ENCODE measurements around the gene NIT2.

Gene NIT2

GRCh38 chr3:100403362-100404249 is 69.0 kb downstream of the NIT2 start:
- TF ChIP-seq CEBPB (IDR thresholded peaks at IDR 0.05) (no peak), FOXM1 (IDR thresholded peaks at IDR 0.05; ENCODE audit: borderline replicate concordance, low read depth) (no peak), TAF1 (IDR thresholded peaks at IDR 0.05; ENCODE audit: low read depth) (no peak), EP300 (IDR thresholded peaks at IDR 0.05; ENCODE audit: borderline replicate concordance) (no peak), TCF12 (IDR thresholded peaks at IDR 0.05; ENCODE audit: low read depth) (no peak), REST (IDR thresholded peaks at IDR 0.05; ENCODE audit: low read depth) (no peak), RAD21 (IDR thresholded peaks at IDR 0.05; ENCODE audit: low read depth) (no peak), TEAD4 (IDR thresholded peaks at IDR 0.05) (no peak), USF1 (IDR thresholded peaks at IDR 0.05) (no peak), MAX (IDR thresholded peaks at IDR 0.05) (no peak), EGR1 (IDR thresholded peaks at IDR 0.05) (no peak), NFIC (IDR thresholded peaks at IDR 0.05) (no peak), ZBTB7A (IDR thresholded peaks at IDR 0.05; ENCODE audit: low read depth) (no peak), CREB1 (IDR thresholded peaks at IDR 0.05; ENCODE audit: low read depth) (no peak), YY1 (IDR thresholded peaks at IDR 0.05; ENCODE audit: low read depth) (no peak)

GRCh38 chr3:100404250-100404548 is 69.6 kb downstream of the NIT2 start:
- TF ChIP-seq YY1 (IDR thresholded peaks at IDR 0.05; ENCODE audit: low read depth) (no peak), NFIC (IDR thresholded peaks at IDR 0.05) (no peak), USF1 (IDR thresholded peaks at IDR 0.05) (no peak), FOXM1 (IDR thresholded peaks at IDR 0.05; ENCODE audit: borderline replicate concordance, low read depth) (no peak), ZBTB7A (IDR thresholded peaks at IDR 0.05; ENCODE audit: low read depth) (no peak), RAD21 (IDR thresholded peaks at IDR 0.05; ENCODE audit: low read depth) (no peak), TAF1 (IDR thresholded peaks at IDR 0.05; ENCODE audit: low read depth) (no peak), EP300 (IDR thresholded peaks at IDR 0.05; ENCODE audit: borderline replicate concordance) (no peak), CEBPB (IDR thresholded peaks at IDR 0.05) (no peak), TCF12 (IDR thresholded peaks at IDR 0.05; ENCODE audit: low read depth) (no peak), TEAD4 (IDR thresholded peaks at IDR 0.05) (no peak), CREB1 (IDR thresholded peaks at IDR 0.05; ENCODE audit: low read depth) (no peak), MAX (IDR thresholded peaks at IDR 0.05) (no peak), REST (IDR thresholded peaks at IDR 0.05; ENCODE audit: low read depth) (no peak), EGR1 (IDR thresholded peaks at IDR 0.05) (no peak)

- no peak for TF ChIP-seq EGR1 (IDR thresholded peaks at IDR 0.05)
- no peak for TF ChIP-seq CEBPB (IDR thresholded peaks at IDR 0.05)
- TF ChIP-seq YY1 (IDR thresholded peaks at IDR 0.05; ENCODE audit: low read depth): no peak
- no peak for TF ChIP-seq TEAD4 (IDR thresholded peaks at IDR 0.05)
- TF ChIP-seq REST (IDR thresholded peaks at IDR 0.05; ENCODE audit: low read depth): no peak
- no peak for TF ChIP-seq ZBTB7A (IDR thresholded peaks at IDR 0.05; ENCODE audit: low read depth)
- no peak for TF ChIP-seq MAX (IDR thresholded peaks at IDR 0.05)
Measured at GRCh38 chr3:100407164-100407563, 72.6 kb downstream of the NIT2 start.

GRCh38 chr3:100407977-100408532 is 73.5 kb downstream of the NIT2 start:
- TF ChIP-seq CEBPB (IDR thresholded peaks at IDR 0.05) (no peak), USF1 (IDR thresholded peaks at IDR 0.05) (no peak), REST (IDR thresholded peaks at IDR 0.05; ENCODE audit: low read depth) (no peak), MAX (IDR thresholded peaks at IDR 0.05) (no peak), EGR1 (IDR thresholded peaks at IDR 0.05) (no peak), TCF12 (IDR thresholded peaks at IDR 0.05; ENCODE audit: low read depth) (no peak), NFIC (IDR thresholded peaks at IDR 0.05) (no peak), RAD21 (IDR thresholded peaks at IDR 0.05; ENCODE audit: low read depth) (no peak), FOXM1 (IDR thresholded peaks at IDR 0.05; ENCODE audit: borderline replicate concordance, low read depth) (no peak), CREB1 (IDR thresholded peaks at IDR 0.05; ENCODE audit: low read depth) (no peak), ZBTB7A (IDR thresholded peaks at IDR 0.05; ENCODE audit: low read depth) (no peak), TEAD4 (IDR thresholded peaks at IDR 0.05) (no peak), TAF1 (IDR thresholded peaks at IDR 0.05; ENCODE audit: low read depth) (no peak), YY1 (IDR thresholded peaks at IDR 0.05; ENCODE audit: low read depth) (no peak), EP300 (IDR thresholded peaks at IDR 0.05; ENCODE audit: borderline replicate concordance) (no peak)
